ENCODE results near the gene EHD1. TPM values are rescaled to one million over a fixed set of nuclear protein-coding genes. Genes with fewer than 3 reads are reported as not detected.

Gene EHD1
- total and polyA plus RNA-seq, 2 of the 8 experiments (the other 6 are each of a cell fraction or from before 2014, with no cell fraction given) = 31.5 to 42.9 TPM

DNA sequence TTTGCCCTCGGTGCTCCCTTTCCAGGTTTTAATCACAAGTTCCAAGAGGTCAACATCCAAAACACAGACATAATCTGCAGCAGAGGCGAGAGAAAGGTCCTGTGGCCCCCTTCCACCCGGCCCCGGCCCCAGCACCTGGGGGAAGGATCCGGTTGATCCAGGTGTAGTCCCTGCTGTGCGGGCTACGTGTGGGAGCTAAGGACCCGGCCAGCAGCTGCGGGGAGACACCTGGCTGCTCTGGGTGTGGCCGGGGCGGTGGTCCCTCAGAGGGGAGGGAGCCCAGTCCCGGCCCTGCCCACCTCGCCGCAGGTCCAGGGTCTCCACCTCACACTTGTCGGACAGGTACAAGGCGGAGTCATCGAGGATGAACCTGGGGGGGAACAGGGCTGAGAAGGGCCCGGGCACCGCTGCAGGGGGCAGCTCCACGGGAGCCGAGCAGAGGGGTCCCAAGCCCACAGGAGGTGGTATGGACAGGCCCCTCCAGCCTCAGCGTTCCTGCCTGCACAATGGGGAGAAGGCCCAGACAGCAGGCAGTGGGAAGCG lies 24.9 kb upstream of the EHD1 start:
- Histone ChIP-seq H4K5ac (ENCODE audit: insufficient read length, low read depth, low read length) (no peak overlapping the region), H3K4me3 (ENCODE audit: extremely low read depth in 1 of 4, insufficient read depth in 2 of 4, low read depth in 3 of 4, low read length in 4 of 4) (no peak overlapping the region), H3K23ac (ENCODE audit: insufficient read length) (no peak overlapping the region), H3K9ac (replicated peaks in 1 of 4; ENCODE audit: extremely low read depth in 1 of 4, low read depth in 3 of 4, low read length in 3 of 4) (no peak overlapping the region), H2BK12ac (ENCODE audit: low read depth, low read length) (no peak overlapping the region), H3K4me1 (replicated peaks in 1 of 4; ENCODE audit: control insufficient read depth in 3 of 4, insufficient read depth in 4 of 4, low read length in 3 of 4) (no peaks in the 10 kb centered on the region), H3K79me1 (ENCODE audit: low read depth, low read length) (no peaks in the 10 kb centered on the region), H2BK120ac (replicated peaks; ENCODE audit: low read depth, low read length) (no peak overlapping the region), H3K14ac (ENCODE audit: insufficient read length) (no peak overlapping the region), H2BK5ac (ENCODE audit: low read depth, low read length) (no peak overlapping the region), H3K9me3 (ENCODE audit: insufficient read depth in 2 of 2, low read depth in 1 of 2, low read length in 1 of 2) (no peaks in the 10 kb centered on the region), H2AK5ac (ENCODE audit: low read depth, low read length) (no peak overlapping the region), H3K79me2 (ENCODE audit: control insufficient read depth in 1 of 2, insufficient read depth in 2 of 2, low read length in 2 of 2) (no peaks in the 10 kb centered on the region), H4K8ac (ENCODE audit: extremely low read depth, insufficient read depth, low read length) (no peak overlapping the region), H4K20me1 (replicated peaks in 1 of 2; ENCODE audit: control insufficient read depth in 1 of 2, insufficient read depth in 2 of 2, low read length in 2 of 2) (peaks cover 0 to 5% of the 10 kb centered on the region in 2 experiments), H3K18ac (ENCODE audit: extremely low read depth, low read length) (no peak overlapping the region), H3K27me3 (replicated peaks in 1 of 4; ENCODE audit: control insufficient read depth in 3 of 4, extremely low read depth in 1 of 4, insufficient read depth in 3 of 4, low read length in 3 of 4) (no peaks in the 10 kb centered on the region), H3K56ac (replicated peaks; ENCODE audit: insufficient read length, low read depth, low read length) (no peak overlapping the region), H2BK15ac (ENCODE audit: low read length) (no peak overlapping the region), H3K36me3 (ENCODE audit: control insufficient read depth in 2 of 4, insufficient read depth in 4 of 4, low read length in 3 of 4) (peaks cover 0 to 19% (median 11%) of the 10 kb centered on the region in 4 experiments; a peak in 6 of 8 replicates), H3K27ac (ENCODE audit: low read depth, low read length) (no peak overlapping the region), H4K91ac (replicated peaks; ENCODE audit: insufficient read length, low read length) (no peak overlapping the region), H3K4me2 (ENCODE audit: insufficient read depth in 1 of 2, low read depth in 2 of 2, low read length in 2 of 2) (no peak overlapping the region), H2AFZ (ENCODE audit: low read length) (no peak overlapping the region), H2BK20ac (ENCODE audit: low read length) (no peak overlapping the region), H3K4ac (replicated peaks; ENCODE audit: insufficient read length, low read depth, low read length) (no peak overlapping the region), H3K23me2 (ENCODE audit: low read depth, low read length) (no peaks in the 10 kb centered on the region)
- DNase-seq (ENCODE audit: low read depth in 1 of 2, low spot score in 2 of 2) (no peak), FAIRE-seq (no peak)
- WGBS, 2 experiments (ENCODE audit: extremely low coverage in 1 of 2, insufficient coverage in 1 of 2, insufficient read length in 1 of 2, insufficient replicate concordance in 2 of 2, low coverage in 1 of 2, low lambda C conversion rate in 2 of 2, missing lambda C conversion rate in 1 of 2) = 89% methylated on average over 17 of the region's 23 CpGs; no CpG with 5 or more reads in 1 of the 2 experiments
- POLR2A ChIA-PET (ENCODE audit: partially characterized antibody) = no interaction called here
- CTCF ChIA-PET (ENCODE audit: partially characterized antibody) = interaction anchor here (1.8 to 32.2 kb wide), 3 partner anchors 12 to 48 kb away, joined by 4 to 1058 read pairs (median 10); partner anchors contain the start of gene CDC42BPG
- TF ChIP-seq EGR1 (IDR thresholded peaks at IDR 0.05; ENCODE audit: borderline replicate concordance, low read depth, low read length) = no peak
- no peak for TF ChIP-seq RFX5 (IDR thresholded peaks at IDR 0.05; ENCODE audit: borderline replicate concordance, low read depth, low read length)
- TF ChIP-seq HDAC6 (IDR thresholded peaks at IDR 0.05; ENCODE audit: low read depth, low read length) = no peak
- no peak for TF ChIP-seq FOSL1 (IDR thresholded peaks at IDR 0.05; ENCODE audit: insufficient read depth, low read depth, low read length)
- TF ChIP-seq NRF1 (IDR thresholded peaks at IDR 0.05; ENCODE audit: low read depth, low read length) = no peak
- no peak for TF ChIP-seq BACH1 (IDR thresholded peaks at IDR 0.05; ENCODE audit: low read length)
- no peak for TF ChIP-seq CEBPB (IDR thresholded peaks at IDR 0.05; ENCODE audit: low read depth, low read length)
- TF ChIP-seq CBX8 (IDR thresholded peaks at IDR 0.05; ENCODE audit: borderline replicate concordance, low read depth, low read length) = no peak
- no peak for TF ChIP-seq ZNF274 (IDR thresholded peaks at IDR 0.05; ENCODE audit: borderline replicate concordance, extremely low read depth, low read length)
